Measurements from ENCODE around the gene HOXD8. TPM values are rescaled to one million over a fixed set of nuclear protein-coding genes. Genes with fewer than 3 reads are reported as not detected.
A peak's percentile ranks its signal among the peaks of the same experiment; 100 is the strongest.

The HOXD8 gene
- total RNA-seq, 4 donors from 2014 or later, result 2.4 to 8.9 (median 6.0) TPM

DNA sequence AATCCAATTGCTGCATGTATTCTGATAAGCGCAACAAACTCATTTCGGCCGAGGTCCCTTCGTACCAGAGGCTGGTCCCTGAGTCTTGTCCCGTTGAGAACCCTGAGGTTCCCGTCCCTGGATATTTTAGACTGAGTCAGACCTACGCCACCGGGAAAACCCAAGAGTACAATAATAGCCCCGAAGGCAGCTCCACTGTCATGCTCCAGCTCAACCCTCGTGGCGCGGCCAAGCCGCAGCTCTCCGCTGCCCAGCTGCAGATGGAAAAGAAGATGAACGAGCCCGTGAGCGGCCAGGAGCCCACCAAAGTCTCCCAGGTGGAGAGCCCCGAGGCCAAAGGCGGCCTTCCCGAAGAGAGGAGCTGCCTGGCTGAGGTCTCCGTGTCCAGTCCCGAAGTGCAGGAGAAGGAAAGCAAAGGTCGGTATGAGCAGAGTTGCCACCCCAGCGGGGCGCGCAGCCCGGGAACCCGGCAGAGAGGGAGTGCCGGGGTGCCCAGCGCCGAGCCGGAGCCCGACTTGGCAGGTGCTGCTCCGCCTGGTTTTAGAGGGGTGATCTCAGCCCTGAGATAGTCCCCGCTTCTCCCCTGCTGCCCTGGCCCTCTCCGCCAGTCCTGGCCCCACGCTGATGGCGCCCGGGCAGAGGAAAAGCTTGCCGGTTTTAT lies 12.2 kb upstream of the HOXD8 start:
- H3K4me3 ChIP-seq (ENCODE audit: low read depth, poor library complexity, severe bottlenecking), result no peak overlapping the region
- TF ChIP-seq CTCF (IDR thresholded peaks at IDR 0.05) (no peak), POLR2A (IDR thresholded peaks at IDR 0.05) (no peak)
- WGBS, 2 donors, result 15 to 16% methylated on average over 29 to 34 of the region's 40 CpGs
- intact Hi-C loops (cut with DNase I; ENCODE audit: low total_unique reads), result no loop called here
- DNase-seq (ENCODE audit: low spot score in 2 of 2), result peak in 1 of 2 donors; percentile 74

DNA sequence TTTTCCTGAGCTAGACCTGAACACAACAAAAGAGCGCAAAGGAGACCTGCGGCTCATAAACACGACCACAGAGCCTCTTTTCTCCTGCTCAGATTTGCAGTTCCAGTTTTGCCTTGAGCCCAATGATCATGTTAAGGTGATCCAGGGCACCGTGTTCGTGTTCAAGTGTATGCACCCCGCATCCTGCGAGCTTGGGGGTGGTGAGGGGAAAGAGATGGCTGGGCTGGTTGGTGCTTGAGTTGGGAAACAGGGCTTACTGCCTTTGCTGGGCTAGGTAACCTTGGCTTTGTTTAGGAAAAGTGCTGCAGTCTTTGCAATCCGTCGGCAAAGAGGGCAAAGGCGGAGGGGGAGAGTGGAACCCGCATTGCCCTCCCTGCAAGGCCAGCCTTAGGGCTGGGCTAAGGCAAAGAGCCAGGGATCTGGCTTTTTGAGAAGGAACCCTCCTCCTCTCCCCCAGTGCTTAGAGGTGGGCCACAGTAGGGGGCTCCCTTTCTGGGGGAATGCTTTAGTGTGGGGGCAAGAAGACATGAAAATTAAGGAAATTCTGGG lies 11.6 kb upstream of the HOXD8 start:
- no peak overlapping the region for H3K4me3 ChIP-seq (ENCODE audit: low read depth, poor library complexity, severe bottlenecking)
- 14 to 29% methylated on average over 11 of the region's 11 CpGs for WGBS, 2 donors
- peak in 1 of 2 donors; percentile 56 for DNase-seq (ENCODE audit: low spot score in 2 of 2)
- intact Hi-C loops (cut with DNase I; ENCODE audit: low total_unique reads), result no loop called here
- TF ChIP-seq POLR2A (IDR thresholded peaks at IDR 0.05), result no peak
- no peak for TF ChIP-seq CTCF (IDR thresholded peaks at IDR 0.05)

- intact Hi-C loops (cut with DNase I; ENCODE audit: low total_unique reads), result no loop called here
These were observed 10.7 kb upstream of the HOXD8 start for GRCh38 chr2:176118601-176119339.

DNA sequence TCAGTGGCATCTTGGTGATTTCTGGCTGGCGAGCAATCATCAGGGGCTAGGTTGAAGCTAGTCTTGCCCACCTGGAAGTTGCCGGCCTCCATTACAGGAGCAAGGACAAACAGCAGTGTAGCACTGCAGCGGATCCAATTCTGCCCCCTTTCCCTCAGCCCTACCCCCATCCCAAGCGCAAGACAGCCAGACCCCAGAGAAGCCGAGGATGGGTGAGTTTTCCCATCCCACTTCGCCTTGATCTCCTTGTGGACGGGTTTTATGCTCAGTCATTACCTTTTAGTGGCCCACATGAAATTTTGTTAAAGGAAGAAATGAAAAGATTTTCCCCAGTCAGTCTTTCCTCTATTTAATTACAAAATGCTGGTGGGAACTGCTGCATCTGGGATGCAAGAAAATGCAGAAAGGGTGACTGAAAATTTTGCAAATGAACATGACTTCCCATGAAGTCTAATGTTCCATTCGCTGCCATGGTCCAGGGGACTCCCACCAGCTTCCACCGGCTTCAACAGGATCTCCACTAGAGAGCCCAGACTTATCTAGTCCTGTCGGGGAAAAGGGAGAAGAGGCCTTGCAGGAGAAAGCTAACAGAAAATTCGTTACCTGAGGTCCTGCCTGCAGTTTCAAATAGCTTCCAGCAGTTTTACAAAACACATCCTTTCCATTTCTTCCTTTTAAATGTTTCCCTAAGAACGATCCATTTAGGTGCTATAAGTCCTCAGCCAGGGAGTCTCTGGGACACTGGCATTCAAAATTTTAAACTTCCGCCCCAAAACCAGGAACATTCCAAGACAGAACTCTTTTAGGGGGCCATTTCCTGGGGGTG lies 8.9 kb upstream of the HOXD8 start:
- H3K4me3 ChIP-seq (ENCODE audit: low read depth, poor library complexity, severe bottlenecking), result no peak overlapping the region
- DNase-seq (ENCODE audit: low spot score in 2 of 2), result peak in 1 of 2 donors; percentile 68
- intact Hi-C loops (cut with DNase I; ENCODE audit: low total_unique reads), result loop anchor here (5.0 to 10.0 kb wide), 2 partner anchors 517 to 1034 kb away; no protein-coding TSS in a partner anchor
- TF ChIP-seq CTCF (IDR thresholded peaks at IDR 0.05) (no peak), POLR2A (IDR thresholded peaks at IDR 0.05) (no peak)
- 44 to 49% methylated on average over 13 of the region's 13 CpGs for WGBS, 2 donors

More at GRCh38 chr2:176118601-176119339, 10.7 kb upstream of the HOXD8 start:
- no peak overlapping the region for H3K4me3 ChIP-seq (ENCODE audit: low read depth, poor library complexity, severe bottlenecking)
- WGBS, 2 donors, result 21 to 33% methylated on average over 24 of the region's 24 CpGs
- DNase-seq (ENCODE audit: low spot score in 2 of 2), result peak in 1 of 2 donors; percentile 90
- TF ChIP-seq CTCF (IDR thresholded peaks at IDR 0.05), result no peak
- no peak for TF ChIP-seq POLR2A (IDR thresholded peaks at IDR 0.05)

- DNase-seq (ENCODE audit: low spot score in 2 of 2), result peak in 1 of 2 donors; percentile 74
- no peak overlapping the region for H3K4me3 ChIP-seq (ENCODE audit: low read depth, poor library complexity, severe bottlenecking)
- TF ChIP-seq POLR2A (IDR thresholded peaks at IDR 0.05), result no peak
- TF ChIP-seq CTCF (IDR thresholded peaks at IDR 0.05), result no peak
- 25 to 26% methylated on average over 44 to 53 of the region's 53 CpGs for WGBS, 2 donors
- intact Hi-C loops (cut with DNase I; ENCODE audit: low total_unique reads), result loop anchor here (5.0 to 10.0 kb wide), 2 partner anchors 516 to 1033 kb away; no protein-coding TSS in a partner anchor
These were observed 8.1 kb upstream of the HOXD8 start for GRCh38 chr2:176121190-176122051.

All from lower leg skin (tissue), 4 donors.